PC-3 (cell line): Measurements from ENCODE around the gene CAMTA1.

Experiments
- CTCF ChIP-seq: fragments of 300-600 bp; sonication (generic); conservative IDR thresholded peaks from 2 replicates; pipeline ENCODE4 v1.5.1; 2017; ENCODE audit warnings: antibody characterized with exemption, low read depth, mild to moderate bottlenecking, low read length
- EZH2 ChIP-seq: fragments of 300-600 bp; sonication (generic); IDR thresholded peaks from one replicate; pipeline ENCODE4 v1.6.1; 2017; ENCODE audit warnings: antibody characterized with exemption, mild to moderate bottlenecking, low read length; ENCODE audit not compliant: unreplicated experiment

DNA sequence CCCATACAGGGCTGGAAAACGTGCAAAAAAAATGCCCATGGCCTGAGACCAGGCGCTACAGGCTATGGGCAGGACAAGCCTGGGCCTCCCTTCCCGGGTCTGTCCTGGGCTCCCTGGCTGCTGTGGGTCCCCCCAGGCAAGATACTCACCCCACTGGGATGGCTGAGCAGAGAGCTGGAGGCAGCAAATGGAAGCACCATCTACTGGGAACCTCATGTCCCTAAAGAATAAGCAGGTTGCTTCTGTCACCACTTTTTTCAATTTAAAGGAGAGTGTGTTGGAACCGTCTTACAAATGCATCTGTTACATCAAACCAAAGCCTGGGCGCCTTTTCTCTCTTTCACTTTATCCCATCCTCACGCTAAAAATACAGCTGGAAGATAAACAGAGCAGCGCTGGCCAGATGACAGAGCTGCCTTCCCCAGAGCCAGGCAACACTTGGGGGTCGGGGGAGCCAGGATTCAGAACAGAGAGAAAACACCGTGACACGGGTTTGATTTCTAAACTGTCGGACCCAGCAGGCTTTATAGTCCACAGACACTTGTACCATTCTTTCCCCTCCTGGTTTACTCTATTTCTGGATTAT is 723.8 kb downstream of the CAMTA1 start:
- TF ChIP-seq EZH2 (no peak), CTCF (no peak)
